ENCODE measurements around the gene PRKCE.
"Not testable (repeated sequence)": the region's sequence is repeated elsewhere in the genome, so short reads cannot be mapped to it uniquely, and the experiment has no call there.

PRKCE gene

DNA sequence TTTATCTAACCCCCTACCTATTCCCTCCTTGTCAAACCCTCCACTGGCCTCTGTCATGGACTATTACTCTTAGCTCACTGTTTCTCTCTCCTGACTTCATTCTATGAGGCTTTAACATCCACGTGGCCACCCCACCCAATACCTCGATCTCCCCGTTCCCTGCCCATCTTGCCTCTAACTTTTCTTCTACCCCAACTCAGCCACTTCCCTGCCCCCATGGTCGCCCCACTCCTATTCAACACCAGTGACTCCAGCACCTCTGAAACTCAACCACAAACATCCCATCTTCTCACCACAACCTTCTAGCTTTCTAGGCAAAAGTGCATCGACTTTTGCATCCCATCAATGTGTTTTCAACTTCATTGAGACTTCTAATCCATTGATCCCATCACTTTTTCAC lies 551.5 kb downstream of the PRKCE start:
- no peaks in the 10 kb centered on the region for H3K36me3 ChIP-seq
- no peaks in the 10 kb centered on the region for H3K9me3 ChIP-seq
- H3K27me3 ChIP-seq: no peaks in the 10 kb centered on the region
- H3K4me3 ChIP-seq (ENCODE audit: low read depth, low read length): no peak overlapping the region
- DNase-seq: no peak
- no peaks in the 10 kb centered on the region for H3K4me1 ChIP-seq
- TF ChIP-seq, protein P1, sequence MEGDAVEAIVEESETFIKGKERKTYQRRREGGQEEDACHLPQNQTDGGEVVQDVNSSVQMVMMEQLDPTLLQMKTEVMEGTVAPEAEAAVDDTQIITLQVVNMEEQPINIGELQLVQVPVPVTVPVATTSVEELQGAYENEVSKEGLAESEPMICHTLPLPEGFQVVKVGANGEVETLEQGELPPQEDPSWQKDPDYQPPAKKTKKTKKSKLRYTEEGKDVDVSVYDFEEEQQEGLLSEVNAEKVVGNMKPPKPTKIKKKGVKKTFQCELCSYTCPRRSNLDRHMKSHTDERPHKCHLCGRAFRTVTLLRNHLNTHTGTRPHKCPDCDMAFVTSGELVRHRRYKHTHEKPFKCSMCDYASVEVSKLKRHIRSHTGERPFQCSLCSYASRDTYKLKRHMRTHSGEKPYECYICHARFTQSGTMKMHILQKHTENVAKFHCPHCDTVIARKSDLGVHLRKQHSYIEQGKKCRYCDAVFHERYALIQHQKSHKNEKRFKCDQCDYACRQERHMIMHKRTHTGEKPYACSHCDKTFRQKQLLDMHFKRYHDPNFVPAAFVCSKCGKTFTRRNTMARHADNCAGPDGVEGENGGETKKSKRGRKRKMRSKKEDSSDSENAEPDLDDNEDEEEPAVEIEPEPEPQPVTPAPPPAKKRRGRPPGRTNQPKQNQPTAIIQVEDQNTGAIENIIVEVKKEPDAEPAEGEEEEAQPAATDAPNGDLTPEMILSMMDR (IDR thresholded peaks at IDR 0.05; ENCODE audit: low read depth, low read length): no peak

DNA sequence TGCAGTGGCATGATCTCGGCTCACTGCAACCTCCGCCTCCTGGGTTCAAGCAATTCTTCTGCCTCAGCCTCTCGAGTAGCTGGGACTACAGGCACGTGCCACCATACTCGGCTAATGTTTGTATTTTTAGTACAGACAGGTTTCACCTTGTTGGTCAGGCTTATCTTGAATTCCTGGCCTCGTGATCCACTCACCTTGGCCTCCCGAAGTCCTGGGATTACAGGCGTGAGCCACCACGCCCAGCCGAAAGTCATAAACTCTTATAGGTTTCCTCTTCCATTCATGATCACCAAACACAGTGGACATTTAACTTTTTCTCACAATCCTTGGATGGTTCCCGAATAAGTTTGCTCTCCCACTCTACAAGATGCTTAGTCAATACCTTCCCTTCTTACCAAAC lies 552.2 kb downstream of the PRKCE start:
- not testable (repeated sequence) for H3K36me3 ChIP-seq; H3K4me1 ChIP-seq; H3K4me3 ChIP-seq (ENCODE audit: low read depth, low read length); H3K9me3 ChIP-seq; DNase-seq; H3K27me3 ChIP-seq

DNA sequence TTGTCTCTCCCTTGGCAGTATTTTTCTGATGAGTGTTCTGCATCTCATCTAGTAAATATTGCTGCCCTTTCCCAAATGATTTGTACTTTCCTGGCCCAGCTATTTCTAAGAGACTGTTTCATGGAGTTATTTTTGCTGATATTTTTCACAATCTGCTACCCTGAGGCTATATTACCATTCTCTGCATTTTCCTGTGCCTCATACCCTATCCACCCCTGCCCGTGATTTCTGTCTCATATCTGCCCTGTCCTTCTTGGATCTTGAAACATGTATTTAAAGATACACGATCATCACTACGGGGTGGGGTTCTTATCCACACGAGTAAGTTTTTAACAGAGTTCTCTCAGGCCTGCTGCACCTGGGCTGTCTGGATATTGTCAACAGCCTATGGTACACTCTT lies 556.1 kb downstream of the PRKCE start:
- TF ChIP-seq, protein P1 (IDR thresholded peaks at IDR 0.05; ENCODE audit: low read depth, low read length): no peak
- H3K9me3 ChIP-seq: 0 out of 2 replicates have a peak, but pooled peaks cover 2% of the 10 kb centered on the region

DNA sequence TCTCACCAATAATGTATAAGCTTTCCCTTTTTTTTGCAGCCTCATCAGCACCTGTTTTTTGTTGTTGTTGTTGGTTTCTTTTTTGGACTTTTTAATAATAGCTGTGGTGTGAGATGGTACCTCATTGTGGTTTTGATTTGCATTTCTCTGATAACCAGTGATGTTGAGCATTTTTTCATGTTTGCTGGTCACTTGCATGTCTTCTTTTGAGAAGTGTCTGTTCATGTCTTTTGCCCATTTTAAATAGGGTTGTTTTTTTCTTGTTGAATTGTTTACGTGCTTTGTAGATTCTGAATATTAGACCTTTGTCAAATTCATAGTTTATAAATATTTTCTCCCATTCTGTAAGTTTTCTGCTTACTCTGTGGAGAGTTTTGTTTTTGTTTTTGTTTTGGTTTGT lies 557.3 kb downstream of the PRKCE start:
- TF ChIP-seq, protein P1 (IDR thresholded peaks at IDR 0.05; ENCODE audit: low read depth, low read length): no peak
- no peak for DNase-seq
- Histone ChIP-seq H3K36me3 (no peaks in the 10 kb centered on the region), H3K4me1 (no peaks in the 10 kb centered on the region), H3K4me3 (ENCODE audit: low read depth, low read length) (no peak overlapping the region), H3K9me3 (0 out of 2 replicates have a peak, but pooled peaks cover 2% of the 10 kb centered on the region), H3K27me3 (no peaks in the 10 kb centered on the region)

More for the DNA sequence above, 556.1 kb downstream of the PRKCE start:
- no peaks in the 10 kb centered on the region for H3K36me3 ChIP-seq
- no peak overlapping the region for H3K4me3 ChIP-seq (ENCODE audit: low read depth, low read length)
- H3K4me1 ChIP-seq: no peaks in the 10 kb centered on the region
- H3K27me3 ChIP-seq: no peaks in the 10 kb centered on the region
- no peak for DNase-seq

DNA sequence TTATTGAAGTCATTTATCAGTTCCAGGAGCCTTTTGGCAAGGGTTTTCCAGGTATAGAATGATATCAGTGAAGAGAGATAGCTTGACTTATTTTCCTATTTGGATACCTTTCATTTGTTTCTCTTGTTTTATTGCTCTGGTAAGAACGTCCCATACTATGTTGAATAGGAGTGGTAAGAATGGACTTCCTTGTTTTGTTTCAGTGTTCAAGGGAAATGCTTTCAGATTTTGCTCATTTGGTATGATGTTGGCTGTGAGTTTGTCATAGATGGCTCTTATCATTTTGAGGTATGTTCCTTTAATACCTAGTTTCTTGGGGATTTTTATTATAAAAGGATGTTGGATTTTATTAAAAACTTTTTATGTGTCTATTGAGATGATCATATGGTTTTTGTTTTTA lies 558.6 kb downstream of the PRKCE start:
- Histone ChIP-seq H3K36me3 (no peaks in the 10 kb centered on the region), H3K9me3 (0 out of 2 replicates have a peak, but pooled peaks cover 2% of the 10 kb centered on the region), H3K27me3 (no peaks in the 10 kb centered on the region), H3K4me1 (no peaks in the 10 kb centered on the region), H3K4me3 (ENCODE audit: low read depth, low read length) (no peak overlapping the region)
- TF ChIP-seq, protein P1 (IDR thresholded peaks at IDR 0.05; ENCODE audit: low read depth, low read length): no peak
- DNase-seq: no peak

DNA sequence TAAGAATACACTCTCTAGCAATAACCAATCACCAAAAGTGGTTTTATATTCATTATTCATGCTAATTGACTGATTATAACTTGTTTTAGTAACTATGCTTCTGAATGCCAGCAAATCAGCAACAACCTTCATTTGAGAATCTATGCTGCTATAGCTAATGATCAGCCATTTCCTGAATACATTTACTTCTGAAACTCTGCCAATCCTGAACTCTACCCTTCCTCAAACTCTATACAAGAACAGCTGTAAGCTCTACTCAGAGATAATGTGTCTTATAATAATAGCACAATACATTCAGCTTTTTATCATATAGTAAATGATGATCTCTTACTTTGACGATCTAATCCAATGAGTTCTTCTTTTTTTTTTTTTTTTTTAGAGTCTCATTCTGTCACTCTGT lies 560.0 kb downstream of the PRKCE start:
- no peak for DNase-seq
- no peak overlapping the region for H3K4me3 ChIP-seq (ENCODE audit: low read depth, low read length)
- no peaks in the 10 kb centered on the region for H3K27me3 ChIP-seq
- no peaks in the 10 kb centered on the region for H3K36me3 ChIP-seq
- TF ChIP-seq, protein P1 (IDR thresholded peaks at IDR 0.05; ENCODE audit: low read depth, low read length): no peak
- H3K9me3 ChIP-seq: 0 out of 2 replicates have a peak, but pooled peaks cover 2% of the 10 kb centered on the region
- H3K4me1 ChIP-seq: no peaks in the 10 kb centered on the region

DNA sequence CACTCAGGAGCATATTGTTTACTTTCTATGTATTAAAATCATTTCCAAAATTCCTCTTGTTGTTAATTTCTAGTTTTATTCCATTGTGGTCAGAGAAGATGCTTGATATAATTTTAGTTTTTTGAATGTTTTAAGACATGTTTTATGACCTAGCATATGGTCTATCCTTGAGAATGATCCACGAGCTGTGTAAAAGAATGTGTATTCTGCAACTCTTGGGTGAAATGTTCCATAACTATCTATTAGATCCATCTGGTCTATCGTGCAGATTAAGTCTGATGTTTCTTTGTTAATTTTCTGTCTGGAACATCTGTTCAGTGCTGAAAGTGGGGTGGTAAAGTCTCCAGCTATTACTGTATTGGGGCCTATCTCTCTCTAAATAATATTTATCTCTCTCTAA lies 562.4 kb downstream of the PRKCE start:
- DNase-seq: no peak
- no peak overlapping the region for H3K4me3 ChIP-seq (ENCODE audit: low read depth, low read length)
- no peaks in the 10 kb centered on the region for H3K4me1 ChIP-seq
- no peaks in the 10 kb centered on the region for H3K36me3 ChIP-seq
- TF ChIP-seq, protein P1 (IDR thresholded peaks at IDR 0.05; ENCODE audit: low read depth, low read length): no peak
- no peaks in the 10 kb centered on the region for H3K9me3 ChIP-seq
- peaks cover under 1% of the 10 kb centered on the region; the same call in 1 of the 2 replicates for H3K27me3 ChIP-seq

Measured in BE2C (cell line).